ENCODE measurements around the gene SCAMP4.

SCAMP4 gene

GRCh38 chr19:1905110-1905862, at the start of gene SCAMP4, which contains the start of gene ADAT3:
Gene SCAMP4, plus strand, starts transcription at chr19:1905399. Its CDS starts 9,621 bp downstream, at chr19:1915020.
Gene ADAT3, plus strand, starts transcription at chr19:1905399. Its CDS starts 6,649 bp downstream, at chr19:1912048.
- peak; percentile 95 for DNase-seq (ENCODE audit: low read depth)

- DNase-seq (ENCODE audit: low read depth), result no peak
Measured at GRCh38 chr19:1855828-1856255, 49.4 kb upstream of the SCAMP4 start.

GRCh38 chr19:1856345-1856697, 48.9 kb upstream of the SCAMP4 start:
- DNase-seq (ENCODE audit: low read depth), result no peak

GRCh38 chr19:1856698-1857603, 48.2 kb upstream of the SCAMP4 start:
- no peak for DNase-seq (ENCODE audit: low read depth)

- DNase-seq (ENCODE audit: low read depth), result no peak
Measured at GRCh38 chr19:1857648-1858326, 47.4 kb upstream of the SCAMP4 start.

GRCh38 chr19:1858412-1859081, 46.7 kb upstream of the SCAMP4 start:
- no peak for DNase-seq (ENCODE audit: low read depth)

- no peak for DNase-seq (ENCODE audit: low read depth)
Measured at GRCh38 chr19:1859331-1859781, 45.8 kb upstream of the SCAMP4 start.

GRCh38 chr19:1860042-1860775, 45.0 kb upstream of the SCAMP4 start:
- peak; percentile 48 for DNase-seq (ENCODE audit: low read depth)

- DNase-seq (ENCODE audit: low read depth), result no peak
Measured at GRCh38 chr19:1860821-1861598, 44.2 kb upstream of the SCAMP4 start.

GRCh38 chr19:1861599-1862031, 43.6 kb upstream of the SCAMP4 start:
- DNase-seq (ENCODE audit: low read depth), result no peak

- no peak for DNase-seq (ENCODE audit: low read depth)
Measured at GRCh38 chr19:1862068-1862423, 43.2 kb upstream of the SCAMP4 start.

- DNase-seq (ENCODE audit: low read depth), result no peak
Measured at GRCh38 chr19:1862424-1863327, 42.5 kb upstream of the SCAMP4 start.

- no peak for DNase-seq (ENCODE audit: low read depth)
Measured at GRCh38 chr19:1863328-1863637, 41.9 kb upstream of the SCAMP4 start, which contains the start of gene KLF16. Gene KLF16, minus strand, starts transcription at chr19:1863579. Its CDS starts 82 bp downstream, at chr19:1863497.

- DNase-seq (ENCODE audit: low read depth), result peak; percentile 87
Measured at GRCh38 chr19:1863638-1864479, 41.3 kb upstream of the SCAMP4 start.

GRCh38 chr19:1864480-1865171, 40.6 kb upstream of the SCAMP4 start:
- DNase-seq (ENCODE audit: low read depth), result peak; percentile 46

- no peak for DNase-seq (ENCODE audit: low read depth)
Measured at GRCh38 chr19:1865172-1866010, 39.8 kb upstream of the SCAMP4 start.
